GM21515 (cell line): ENCODE measurements around the gene NACA.
"Not testable (repeated sequence)": the region's sequence is repeated elsewhere in the genome, so short reads cannot be mapped to it uniquely, and the experiment has no call there.

Source experiments
- ATAC-seq: cut with Tn5 transposase; IDR thresholded peaks from one replicate; pipeline ENCODE4 v1.9.1; 2021; ENCODE audit not compliant: unreplicated experiment

NACA gene

GRCh38 chr12:56724972-56725722 is at the start of gene NACA:
TSS of gene NACA (minus strand) at chr12:56725299. CDS start at chr12:56724521, 778 bp downstream.
- ATAC-seq: peak; percentile 95

GRCh38 chr12:56773113-56773512 is 48.0 kb upstream of the NACA start:
- ATAC-seq: no peak

- ATAC-seq: no peak
These were observed 47.5 kb upstream of the NACA start for GRCh38 chr12:56772625-56773024.

- no peak for ATAC-seq
These were observed 44.8 kb upstream of the NACA start for GRCh38 chr12:56769868-56770267.

GRCh38 chr12:56768424-56768823 is 43.3 kb upstream of the NACA start:
- no peak for ATAC-seq

GRCh38 chr12:56766535-56766934 is 41.4 kb upstream of the NACA start:
- peak; percentile 98 for ATAC-seq

- no peak for ATAC-seq
These were observed 38.9 kb upstream of the NACA start for GRCh38 chr12:56763753-56764657.

GRCh38 chr12:56761812-56762211 is 36.7 kb upstream of the NACA start:
- no peak for ATAC-seq

- no peak for ATAC-seq
These were observed 35.4 kb upstream of the NACA start for GRCh38 chr12:56760460-56760859.

GRCh38 chr12:56759263-56759908 is 34.3 kb upstream of the NACA start:
- no peak for ATAC-seq

- ATAC-seq: no peak
These were observed 33.7 kb upstream of the NACA start for GRCh38 chr12:56758728-56759262.

GRCh38 chr12:56757971-56758370 is 32.9 kb upstream of the NACA start:
- ATAC-seq: not testable (repeated sequence)

- ATAC-seq: no peak
These were observed 28.5 kb upstream of the NACA start for GRCh38 chr12:56753566-56753965.

- ATAC-seq: peak; percentile 78
These were observed 26.9 kb upstream of the NACA start, which contains the start of gene PRIM1 for GRCh38 chr12:56751712-56752598. TSS of gene PRIM1 (minus strand) at chr12:56752323. CDS start at chr12:56752298, 25 bp downstream.

- not testable (repeated sequence) for ATAC-seq
These were observed 25.5 kb upstream of the NACA start for GRCh38 chr12:56750596-56750995.

- ATAC-seq: no peak
These were observed 24.8 kb upstream of the NACA start for GRCh38 chr12:56749853-56750252.

- ATAC-seq: no peak
These were observed 24.3 kb upstream of the NACA start for GRCh38 chr12:56749359-56749758.

- no peak for ATAC-seq
These were observed 3.2 kb upstream of the NACA start for GRCh38 chr12:56728139-56728861.

GRCh38 chr12:56726196-56726675 is 1.1 kb upstream of the NACA start:
- ATAC-seq: not testable (repeated sequence)
